NB4 (cell line): ENCODE measurements around the gene RRP8.
A peak's percentile ranks its signal among the peaks of the same experiment; 100 is the strongest.

Experiments
- DNase-seq: peaks from one replicate; pipeline ENCODE4 v3.0.0; 2010; ENCODE audit warnings: low read depth
- H3K4me3 ChIP-seq: one replicate; pipeline ENCODE4 v1.5.1; 2011; ENCODE audit warnings: mild to moderate bottlenecking, low read depth, low read length, moderate library complexity
- MYC ChIP-seq: IDR thresholded peaks from 2 replicates; pipeline ENCODE4 v1.6.1; 2011; ENCODE audit warnings: low read depth, low read length
- POLR2A ChIP-seq: IDR thresholded peaks from 2 replicates; pipeline ENCODE4 v1.6.1; 2011; ENCODE audit warnings: mild to moderate bottlenecking; ENCODE audit not compliant: insufficient read length; ENCODE audit errors: extremely low read depth
- TF ChIP-seq, protein P1 (sequence below): IDR thresholded peaks from 2 replicates; pipeline ENCODE4 v1.6.1; 2011; ENCODE audit warnings: low read depth, low read length
- TF ChIP-seq, protein P2 (sequence below): IDR thresholded peaks from one replicate; pipeline ENCODE4 v1.5.1; 2012; ENCODE audit warnings: low read depth, low read length

Gene RRP8

DNA sequence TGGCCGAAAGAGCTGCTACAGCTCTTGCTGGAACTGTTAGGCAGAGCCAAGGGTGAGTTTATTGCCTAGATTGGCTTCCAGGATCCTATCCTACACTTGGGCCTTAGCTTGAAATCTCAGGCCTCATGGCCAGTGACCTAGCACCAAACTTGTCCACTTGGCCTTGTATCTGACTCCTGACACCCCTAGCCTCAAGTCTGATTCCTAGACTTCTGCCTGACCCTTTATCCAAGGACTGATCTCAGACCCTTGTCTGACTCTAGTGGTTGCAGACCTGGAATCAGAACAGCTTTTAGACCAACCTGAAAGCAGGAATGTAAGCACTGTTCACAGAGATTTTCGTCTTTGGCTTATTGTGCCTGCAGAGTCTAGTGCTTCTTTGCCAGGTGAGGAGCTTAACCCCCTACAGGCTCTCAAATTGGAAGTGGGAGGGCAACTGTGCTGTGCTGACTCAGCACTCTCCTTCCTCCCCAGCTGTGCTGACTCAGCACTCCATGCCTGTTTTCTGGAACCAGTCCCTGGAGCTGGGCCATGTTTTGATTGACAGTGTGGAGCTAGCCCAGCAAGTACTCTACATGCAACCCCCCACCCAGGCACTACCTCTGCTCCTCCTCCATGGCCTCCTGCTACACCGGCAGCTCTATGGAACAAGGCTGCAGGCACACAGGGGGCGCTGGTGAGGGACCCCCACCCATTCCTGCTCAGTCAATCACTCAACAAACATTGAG, 35.1 kb downstream of the RRP8 start:
- H3K4me3 ChIP-seq: no peak overlapping the region
- peak; percentile 10 for DNase-seq
- TF ChIP-seq MYC: no peak
- TF ChIP-seq POLR2A: no peak
- TF ChIP-seq, protein P1, sequence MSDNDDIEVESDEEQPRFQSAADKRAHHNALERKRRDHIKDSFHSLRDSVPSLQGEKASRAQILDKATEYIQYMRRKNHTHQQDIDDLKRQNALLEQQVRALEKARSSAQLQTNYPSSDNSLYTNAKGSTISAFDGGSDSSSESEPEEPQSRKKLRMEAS: no peak
- TF ChIP-seq, protein P2, sequence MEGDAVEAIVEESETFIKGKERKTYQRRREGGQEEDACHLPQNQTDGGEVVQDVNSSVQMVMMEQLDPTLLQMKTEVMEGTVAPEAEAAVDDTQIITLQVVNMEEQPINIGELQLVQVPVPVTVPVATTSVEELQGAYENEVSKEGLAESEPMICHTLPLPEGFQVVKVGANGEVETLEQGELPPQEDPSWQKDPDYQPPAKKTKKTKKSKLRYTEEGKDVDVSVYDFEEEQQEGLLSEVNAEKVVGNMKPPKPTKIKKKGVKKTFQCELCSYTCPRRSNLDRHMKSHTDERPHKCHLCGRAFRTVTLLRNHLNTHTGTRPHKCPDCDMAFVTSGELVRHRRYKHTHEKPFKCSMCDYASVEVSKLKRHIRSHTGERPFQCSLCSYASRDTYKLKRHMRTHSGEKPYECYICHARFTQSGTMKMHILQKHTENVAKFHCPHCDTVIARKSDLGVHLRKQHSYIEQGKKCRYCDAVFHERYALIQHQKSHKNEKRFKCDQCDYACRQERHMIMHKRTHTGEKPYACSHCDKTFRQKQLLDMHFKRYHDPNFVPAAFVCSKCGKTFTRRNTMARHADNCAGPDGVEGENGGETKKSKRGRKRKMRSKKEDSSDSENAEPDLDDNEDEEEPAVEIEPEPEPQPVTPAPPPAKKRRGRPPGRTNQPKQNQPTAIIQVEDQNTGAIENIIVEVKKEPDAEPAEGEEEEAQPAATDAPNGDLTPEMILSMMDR: no peak

DNA sequence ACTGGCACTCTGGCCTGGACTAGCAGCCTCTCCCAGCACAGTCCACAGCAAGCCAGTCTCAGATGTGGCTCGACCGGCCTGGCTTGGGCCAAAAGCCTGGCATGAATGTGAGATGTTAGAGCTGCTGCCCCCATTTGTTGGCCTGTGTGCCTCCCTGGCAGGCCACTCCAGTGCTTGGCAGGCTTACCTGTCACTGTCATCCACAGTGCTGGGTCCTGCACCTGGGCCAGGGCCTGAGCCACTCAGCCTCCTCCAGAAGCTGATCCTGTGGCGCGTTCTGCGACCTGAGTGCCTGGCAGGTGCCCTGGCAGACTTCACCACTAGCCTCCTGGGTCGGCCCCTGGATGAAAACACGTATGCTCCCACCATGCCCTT, 36.1 kb downstream of the RRP8 start:
- no peak for DNase-seq
- no peak overlapping the region for H3K4me3 ChIP-seq
- TF ChIP-seq, protein P1: no peak
- TF ChIP-seq, protein P2: no peak
- TF ChIP-seq MYC (no peak), POLR2A (no peak)

DNA sequence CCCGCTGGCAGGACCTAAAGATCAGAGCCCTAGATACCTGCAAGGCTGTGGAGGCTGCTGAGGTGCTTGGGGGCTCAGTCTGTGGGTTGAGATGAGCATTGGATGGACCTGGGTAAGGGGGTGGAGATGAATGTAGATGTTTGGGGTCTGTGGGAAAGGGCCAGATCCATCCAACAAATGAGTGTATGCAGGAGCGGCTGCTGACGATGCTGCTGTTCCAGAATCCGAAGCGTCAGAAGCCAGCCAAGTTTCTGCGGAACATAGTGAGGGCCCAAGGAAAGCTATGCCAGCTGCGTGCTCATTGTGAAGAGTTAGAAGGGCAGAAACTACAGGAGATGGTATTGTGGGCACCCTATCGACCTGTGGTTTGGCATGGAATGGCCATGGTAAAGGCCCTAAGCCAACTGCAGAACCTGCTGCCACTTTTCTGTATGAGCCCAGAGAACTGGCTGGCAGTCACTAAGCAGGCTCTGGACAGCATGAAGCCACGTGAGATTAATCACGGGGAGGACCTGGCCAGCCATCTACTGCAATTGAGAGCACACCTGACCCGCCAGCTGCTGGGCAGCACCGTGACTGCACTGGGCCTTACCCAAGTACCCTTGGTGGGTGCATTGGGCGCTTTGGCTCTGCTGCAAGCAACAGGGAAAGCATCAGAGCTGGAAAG, 36.6 kb downstream of the RRP8 start:
- DNase-seq: no peak
- TF ChIP-seq MYC (no peak), POLR2A (no peak)
- TF ChIP-seq, protein P1: no peak
- TF ChIP-seq, protein P2: no peak
- no peak overlapping the region for H3K4me3 ChIP-seq

DNA sequence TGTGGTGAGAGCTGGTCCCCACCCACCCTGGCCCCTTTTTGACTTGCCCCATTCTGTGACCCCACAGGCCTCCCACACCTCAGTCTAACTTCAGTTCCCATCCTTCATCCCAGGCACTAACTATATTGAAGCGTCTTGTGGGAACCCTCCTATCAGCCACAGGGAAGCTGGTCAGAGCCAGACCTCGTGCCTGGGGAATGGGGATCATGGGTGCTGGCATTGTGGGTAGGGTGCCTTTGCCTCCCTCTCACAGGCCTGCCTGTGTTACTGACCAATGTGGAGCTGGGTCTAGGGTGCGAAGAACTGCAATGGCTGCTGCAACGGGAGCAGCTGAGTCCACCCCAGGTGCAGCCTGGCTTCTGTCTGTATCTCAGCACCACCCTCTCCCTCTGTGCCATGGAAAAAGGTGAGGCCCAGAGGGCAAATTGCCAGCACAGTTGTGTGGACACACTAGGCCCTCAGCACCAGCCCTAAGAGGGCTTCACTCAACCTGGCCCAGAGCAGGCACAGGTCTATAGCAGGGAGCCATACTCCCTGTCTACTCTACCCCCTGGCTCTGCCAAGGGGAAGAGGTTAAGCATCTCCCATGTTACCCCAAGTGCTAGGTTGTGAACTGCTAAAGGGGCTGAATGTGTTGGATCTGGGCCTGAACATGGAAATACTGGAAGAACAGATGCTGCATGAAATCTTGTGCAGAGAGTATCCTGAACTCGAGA, 37.3 kb downstream of the RRP8 start:
- TF ChIP-seq POLR2A: no peak
- TF ChIP-seq MYC: no peak
- TF ChIP-seq, protein P2: no peak
- TF ChIP-seq, protein P1: no peak
- DNase-seq: no peak
- H3K4me3 ChIP-seq: no peak overlapping the region

DNA sequence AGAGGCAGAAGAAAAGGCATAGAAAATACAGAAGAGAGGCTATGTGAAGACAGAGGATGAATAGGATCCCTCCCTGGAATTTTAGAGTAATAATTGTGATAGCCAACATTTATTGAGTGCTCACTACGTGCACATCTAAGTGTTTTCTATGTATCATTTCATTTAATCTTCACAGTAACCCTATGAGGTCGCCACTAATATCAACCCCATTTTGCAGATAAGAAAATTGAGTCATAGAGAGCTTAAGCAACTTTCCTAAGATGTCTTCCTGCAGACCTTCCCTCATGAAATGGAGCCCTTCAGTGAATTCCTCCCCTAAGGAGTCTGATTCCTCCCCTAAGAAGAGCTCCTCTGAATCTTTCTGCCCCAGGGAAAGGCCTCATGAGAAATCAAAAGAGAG, 38.1 kb downstream of the RRP8 start:
- TF ChIP-seq, protein P1: no peak
- no peak for DNase-seq
- H3K4me3 ChIP-seq: no peak overlapping the region

DNA sequence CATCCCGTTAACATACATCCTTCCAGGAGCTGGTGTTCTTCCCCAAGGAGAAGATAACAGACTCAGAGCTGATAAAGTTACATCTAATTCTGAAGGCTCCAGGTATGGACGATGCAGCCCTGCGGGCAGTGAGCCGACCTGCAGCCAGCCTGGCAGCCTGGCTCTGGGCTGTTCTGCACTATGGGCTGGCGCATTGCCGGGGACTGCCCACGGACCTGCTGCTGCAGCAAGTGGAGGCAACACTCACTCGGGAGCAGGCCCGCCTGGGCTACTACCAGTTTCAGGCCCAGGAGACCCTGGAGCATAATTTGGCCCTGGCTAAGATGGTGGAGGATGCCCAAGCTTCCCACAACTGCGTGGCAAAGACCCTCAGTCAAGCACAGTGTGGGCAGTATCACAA, 39.7 kb downstream of the RRP8 start:
- TF ChIP-seq POLR2A (no peak), MYC (no peak)
- TF ChIP-seq, protein P2: no peak
- TF ChIP-seq, protein P1: no peak
- no peak overlapping the region for H3K4me3 ChIP-seq
- DNase-seq: no peak
